Measurements from ENCODE around the gene GALNTL6. TPM values are rescaled to one million over a fixed set of nuclear protein-coding genes. Genes with fewer than 3 reads are reported as not detected.

The GALNTL6 gene
- total and polyA plus RNA-seq, 9 of the 15 experiments (the other 6 are each of a cell fraction or from before 2014, with no cell fraction given) = 0.18 to 0.50 (median 0.29) TPM

DNA sequence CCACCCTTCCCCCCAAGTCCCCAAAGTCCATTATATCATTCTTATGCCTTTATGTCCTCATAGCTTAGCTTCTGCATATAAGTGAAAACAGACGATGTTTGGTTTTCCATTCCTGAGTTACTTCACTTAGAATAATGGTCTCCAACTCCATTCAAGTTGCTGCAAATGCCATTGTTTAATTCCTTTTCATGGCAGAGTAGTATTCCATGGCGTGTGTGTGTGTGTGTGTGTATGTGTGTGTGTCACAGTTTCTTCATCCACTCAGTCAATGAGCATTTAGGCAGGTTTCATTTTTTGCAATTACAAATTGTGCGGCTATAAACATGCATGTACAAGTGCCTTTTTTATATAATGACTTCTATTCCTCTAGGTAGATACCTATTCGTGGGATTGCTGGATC lies 1248.0 kb downstream of the GALNTL6 start:
- no peak overlapping the region for H3K9ac ChIP-seq (ENCODE audit: insufficient read depth in 1 of 2, low read depth in 2 of 2, low read length in 2 of 2)
- WGBS (ENCODE audit: insufficient coverage, low coverage, missing lambda C conversion rate) = 27% methylated on average over 4 of the region's 4 CpGs
- ChIA-PET POLR2A (no interaction called here), CTCF (ENCODE audit: low intra/inter-chr PET ratio) (no interaction called here)
- no peaks in the 10 kb centered on the region for H3K36me3 ChIP-seq (ENCODE audit: control insufficient read depth, insufficient read depth, low read length)
- in situ Hi-C loops (cut with MboI) (loop anchor here (10.0 kb wide), 1 partner anchor 1426 kb away; no protein-coding TSS in a partner anchor), intact Hi-C loops (cut with micrococcal nuclease) (no loop called here)
- DNase-seq (ENCODE audit: extremely low read depth in 1 of 4, low spot score in 3 of 4) = no peak
- FAIRE-seq = no peak
- TF ChIP-seq ZNF146 (CRISPR knock-in tag; IDR thresholded peaks at IDR 0.05; ENCODE audit: unreplicated experiment) (peak; percentile 67), ZNF263 (CRISPR knock-in tag; IDR thresholded peaks at IDR 0.05; ENCODE audit: borderline replicate concordance) (no peak)
- TF ChIP-seq, protein P1, sequence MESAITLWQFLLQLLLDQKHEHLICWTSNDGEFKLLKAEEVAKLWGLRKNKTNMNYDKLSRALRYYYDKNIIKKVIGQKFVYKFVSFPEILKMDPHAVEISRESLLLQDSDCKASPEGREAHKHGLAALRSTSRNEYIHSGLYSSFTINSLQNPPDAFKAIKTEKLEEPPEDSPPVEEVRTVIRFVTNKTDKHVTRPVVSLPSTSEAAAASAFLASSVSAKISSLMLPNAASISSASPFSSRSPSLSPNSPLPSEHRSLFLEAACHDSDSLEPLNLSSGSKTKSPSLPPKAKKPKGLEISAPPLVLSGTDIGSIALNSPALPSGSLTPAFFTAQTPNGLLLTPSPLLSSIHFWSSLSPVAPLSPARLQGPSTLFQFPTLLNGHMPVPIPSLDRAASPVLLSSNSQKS (CRISPR knock-in tag; IDR thresholded peaks at IDR 0.05) = no peak
- no peaks in the 10 kb centered on the region for H3K9me3 ChIP-seq (replicated peaks; ENCODE audit: control insufficient read depth, insufficient read depth, low read depth, low read length)
- peaks cover 0 to 6% of the 10 kb centered on the region in 2 experiments; a peak in 2 of 5 replicates for H3K4me1 ChIP-seq (replicated peaks in 1 of 2; ENCODE audit: control insufficient read depth in 2 of 2, insufficient read depth in 2 of 2, low read length in 2 of 2)
- BruUV-seq (replicated peaks) = no TSS peak
- no peaks in the 10 kb centered on the region for H3K79me2 ChIP-seq (ENCODE audit: control insufficient read depth, insufficient read depth, low read length)
- H3K4me2 ChIP-seq (ENCODE audit: insufficient read depth, low read length) = no peak overlapping the region
- H3K9me1 ChIP-seq (ENCODE audit: control insufficient read depth, insufficient read depth, low read length) = no peaks in the 10 kb centered on the region
- no peak for ATAC-seq
- no peak overlapping the region for H3K4me3 ChIP-seq
- no peaks in the 10 kb centered on the region for H4K20me1 ChIP-seq (replicated peaks; ENCODE audit: control insufficient read depth, insufficient read depth, low read length)
- H3K27me3 ChIP-seq (ENCODE audit: control insufficient read depth in 2 of 2, insufficient read depth in 2 of 2, low read length in 2 of 2) = no peaks in the 10 kb centered on the region
- H2AFZ ChIP-seq (ENCODE audit: low read depth, low read length) = no peak overlapping the region
- no peak overlapping the region for H3K27ac ChIP-seq (ENCODE audit: extremely low read depth, low read depth, low read length)

DNA sequence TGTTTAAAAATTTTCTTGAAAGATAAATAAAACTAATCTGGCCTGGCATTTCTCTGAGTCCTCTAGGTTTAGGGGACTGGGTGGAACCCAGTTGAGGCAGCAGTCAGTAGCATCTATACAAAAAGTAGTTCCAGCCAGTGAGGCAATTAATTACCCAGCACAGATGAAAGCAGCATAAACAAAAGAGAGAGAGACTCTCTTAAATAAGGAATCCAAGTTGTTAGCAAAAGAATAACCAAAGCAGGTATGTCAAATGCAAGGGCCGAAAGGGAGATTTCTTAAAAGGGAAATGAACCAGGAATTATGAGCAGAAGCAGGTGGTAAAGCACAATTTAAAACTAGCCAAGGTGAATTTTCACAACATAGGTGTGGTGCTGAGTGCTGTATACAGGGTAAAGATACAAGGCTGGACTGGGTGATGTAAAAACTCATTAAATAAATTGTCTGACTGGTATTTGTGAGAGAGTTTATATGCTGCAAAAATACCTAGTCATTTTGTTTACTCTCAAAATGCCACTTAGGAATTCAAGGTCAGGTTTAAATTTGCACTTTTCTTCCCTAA lies 1260.8 kb downstream of the GALNTL6 start:
- intact Hi-C loops (cut with micrococcal nuclease) = no loop called here
- no peaks in the 10 kb centered on the region for H3K36me3 ChIP-seq (ENCODE audit: control insufficient read depth, insufficient read depth, low read length)
- H3K4me3 ChIP-seq = no peak overlapping the region
- POLR2A ChIA-PET = no interaction called here
- no peaks in the 10 kb centered on the region for H4K20me1 ChIP-seq (replicated peaks; ENCODE audit: control insufficient read depth, insufficient read depth, low read length)
- DNase-seq (ENCODE audit: extremely low read depth in 1 of 4, low spot score in 3 of 4) (no peak), ATAC-seq (no peak), FAIRE-seq (no peak)
- no peaks in the 10 kb centered on the region for H3K79me2 ChIP-seq (ENCODE audit: control insufficient read depth, insufficient read depth, low read length)
- no peaks in the 10 kb centered on the region for H3K9me3 ChIP-seq (replicated peaks; ENCODE audit: control insufficient read depth, insufficient read depth, low read depth, low read length)
- in situ Hi-C loops (cut with MboI) = no loop called here
- H3K9ac ChIP-seq (ENCODE audit: insufficient read depth in 1 of 2, low read depth in 2 of 2, low read length in 2 of 2) = no peak overlapping the region
- no peak overlapping the region for H3K27ac ChIP-seq (ENCODE audit: extremely low read depth, low read depth, low read length)
- no peaks in the 10 kb centered on the region for H3K4me1 ChIP-seq (replicated peaks in 1 of 2; ENCODE audit: control insufficient read depth in 2 of 2, insufficient read depth in 2 of 2, low read length in 2 of 2)
- H3K27me3 ChIP-seq (ENCODE audit: control insufficient read depth in 2 of 2, insufficient read depth in 2 of 2, low read length in 2 of 2) = no peaks in the 10 kb centered on the region
- H3K9me1 ChIP-seq (ENCODE audit: control insufficient read depth, insufficient read depth, low read length) = no peaks in the 10 kb centered on the region
- CTCF ChIA-PET (ENCODE audit: low intra/inter-chr PET ratio) = no interaction called here
- H2AFZ ChIP-seq (ENCODE audit: low read depth, low read length) = no peak overlapping the region
- BruUV-seq (replicated peaks) = no TSS peak
- WGBS (ENCODE audit: insufficient coverage, low coverage, missing lambda C conversion rate) = 7% methylated on average over 1 of the region's 1 CpG
- H3K4me2 ChIP-seq (ENCODE audit: insufficient read depth, low read length) = no peak overlapping the region
- TF ChIP-seq CBFA2T2 (conservative IDR thresholded peaks at IDR 0.05) (no peak), POLR2H (tag; IDR thresholded peaks at IDR 0.05; ENCODE audit: low read depth) (no peak), ZNF316 (IDR thresholded peaks at IDR 0.05) (no peak), PHTF2 (CRISPR knock-in tag; IDR thresholded peaks at IDR 0.05) (no peak), SIX5 (IDR thresholded peaks at IDR 0.05; ENCODE audit: borderline replicate concordance in 1 of 2, insufficient read depth in 1 of 2, low read depth in 1 of 2, low read length in 2 of 2) (no peak), NFRKB (IDR thresholded peaks at IDR 0.05; ENCODE audit: low read depth) (no peak), SETDB1 (IDR thresholded peaks at IDR 0.05; ENCODE audit: low read length) (no peak), TCF7L2 (IDR thresholded peaks at IDR 0.05; ENCODE audit: low read depth, low read length) (no peak), NFE2 (IDR thresholded peaks at IDR 0.05; ENCODE audit: low read depth) (no peak), PHF8 (IDR thresholded peaks at IDR 0.05; ENCODE audit: borderline replicate concordance, low read length) (no peak)
- TF ChIP-seq, protein P2, sequence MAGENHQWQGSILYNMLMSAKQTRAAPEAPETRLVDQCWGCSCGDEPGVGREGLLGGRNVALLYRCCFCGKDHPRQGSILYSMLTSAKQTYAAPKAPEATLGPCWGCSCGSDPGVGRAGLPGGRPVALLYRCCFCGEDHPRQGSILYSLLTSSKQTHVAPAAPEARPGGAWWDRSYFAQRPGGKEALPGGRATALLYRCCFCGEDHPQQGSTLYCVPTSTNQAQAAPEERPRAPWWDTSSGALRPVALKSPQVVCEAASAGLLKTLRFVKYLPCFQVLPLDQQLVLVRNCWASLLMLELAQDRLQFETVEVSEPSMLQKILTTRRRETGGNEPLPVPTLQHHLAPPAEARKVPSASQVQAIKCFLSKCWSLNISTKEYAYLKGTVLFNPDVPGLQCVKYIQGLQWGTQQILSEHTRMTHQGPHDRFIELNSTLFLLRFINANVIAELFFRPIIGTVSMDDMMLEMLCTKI (IDR thresholded peaks at IDR 0.05; ENCODE audit: partially characterized antibody) = no peak

Data from K562 (cell line).